Endodermal cell (in vitro differentiated cells): ENCODE measurements around the gene ABTB2. TPM values are rescaled to one million over a fixed set of nuclear protein-coding genes. Genes with fewer than 3 reads are reported as not detected.
A peak's percentile ranks its signal among the peaks of the same experiment; 100 is the strongest.

ENCODE experiments used
- DNase-seq: peaks from one replicate; pipeline ENCODE4 v3.0.0-alpha.2; 2017
- H3K27ac ChIP-seq: 2 replicates; pipeline ENCODE4 v1.5.1; 2013; ENCODE audit warnings: mild to moderate bottlenecking, low read depth, low read length, moderate library complexity
- H3K27me3 ChIP-seq: 2 replicates; pipeline ENCODE4 v1.6.1; 2013; ENCODE audit warnings: mild to moderate bottlenecking, low read length, moderate library complexity; ENCODE audit not compliant: insufficient read depth, control insufficient read depth, poor library complexity, severe bottlenecking
- H3K36me3 ChIP-seq: 2 replicates; pipeline ENCODE4 v1.7.0; 2013; ENCODE audit warnings: mild to moderate bottlenecking, low read length, moderate library complexity; ENCODE audit not compliant: control insufficient read depth, insufficient read depth
- H3K4me1 ChIP-seq: one replicate; pipeline ENCODE4 v1.7.0; 2013; ENCODE audit warnings: low read length; ENCODE audit not compliant: control insufficient read depth, insufficient read depth
- H3K4me3 ChIP-seq: 2 replicates; pipeline ENCODE4 v1.5.1; 2013; ENCODE audit warnings: mild to moderate bottlenecking, low read length, moderate library complexity
- H3K9ac ChIP-seq: 2 replicates; pipeline ENCODE4 v1.6.1; 2013; ENCODE audit warnings: mild to moderate bottlenecking, low read length, moderate library complexity; ENCODE audit not compliant: poor library complexity, severe bottlenecking; ENCODE audit errors: extremely low read depth
- H3K9me3 ChIP-seq: 2 replicates; pipeline ENCODE4 v1.6.1; 2013; ENCODE audit warnings: mild to moderate bottlenecking, low read length, moderate library complexity; ENCODE audit not compliant: control insufficient read depth
- H3K27ac Mint-ChIP-seq: 2 replicates; pipeline ENCODE4 v1.8.0; 2020; ENCODE audit warnings: mixed read lengths
- H3K27me3 Mint-ChIP-seq: 2 replicates; pipeline ENCODE4 v1.8.0; 2021; ENCODE audit warnings: mild to moderate bottlenecking, mixed read lengths; ENCODE audit not compliant: insufficient read depth
- H3K36me3 Mint-ChIP-seq: 2 replicates; pipeline ENCODE4 v1.8.0; 2020; ENCODE audit warnings: low read depth, mixed read lengths
- H3K4me1 Mint-ChIP-seq: 2 replicates; pipeline ENCODE4 v1.8.0; 2020; ENCODE audit warnings: mixed read lengths
- H3K4me3 Mint-ChIP-seq: 2 replicates; pipeline ENCODE4 v1.8.0; 2020; ENCODE audit warnings: mild to moderate bottlenecking, moderate library complexity, mixed read lengths
- H3K9me3 Mint-ChIP-seq: 2 replicates; pipeline ENCODE4 v1.8.0; 2020; ENCODE audit warnings: mild to moderate bottlenecking, mixed read lengths
- CTCF ChIP-seq: fragments of 200-600 bp; sonication (generic); conservative IDR thresholded peaks from 2 replicates; pipeline ENCODE4 v1.5.0; 2021; ENCODE audit warnings: antibody characterized with exemption, mild to moderate bottlenecking
- WGBS, 2 experiments: methylation state at CpG; one replicate each; pipeline versions ENCODE4 v1.1.5 to v1.1.7; 2013; ENCODE audit warnings: missing lambda C conversion rate in 2 of 2, mixed read lengths in 1 of 2; ENCODE audit not compliant: insufficient coverage in 1 of 2, insufficient read length in 1 of 2; 5-methylcytosine and 5-hydroxymethylcytosine counted together
- total RNA-seq, 2 donors: library from RNA; stranded (reverse); fragmentation: NEBNext Ultra II Directional in 1 of 2; extraction: Animal tissue kit (Norgen Biotek cat#: 25700) in 1 of 2; gene quantifications; 2 replicates in 1 of 2; 3 replicates in 1 of 2; pipeline ENCODE4 v1.2.1, GENCODE V29; 2021

The ABTB2 gene
- total RNA-seq, 2 donors from 2014 or later, result 2.9 to 5.2 TPM

GRCh38 chr11:34149786-34150185 is 208.0 kb downstream of the ABTB2 start:
- TF ChIP-seq CTCF, result peak; percentile 69
- peaks cover 59% of the 10 kb centered on the region for H3K36me3 ChIP-seq
- H3K4me1 ChIP-seq, result no peaks in the 10 kb centered on the region
- no peak overlapping the region for H3K4me3 ChIP-seq
- Mint-ChIP-seq H3K4me1 (no peaks in the 10 kb centered on the region), H3K9me3 (no peaks in the 10 kb centered on the region), H3K36me3 (peaks cover 40% of the 10 kb centered on the region), H3K27me3 (no peaks in the 10 kb centered on the region), H3K4me3 (no peak overlapping the region), H3K27ac (no peak overlapping the region)
- H3K27ac ChIP-seq, result no peak overlapping the region
- H3K9me3 ChIP-seq, result no peaks in the 10 kb centered on the region
- no peak overlapping the region for H3K9ac ChIP-seq
- 92 to 93% methylated on average over 11 to 13 of the region's 13 CpGs for WGBS, 2 experiments
- DNase-seq, result peak; percentile 63
- H3K27me3 ChIP-seq, result no peaks in the 10 kb centered on the region

GRCh38 chr11:34149274-34149673 is 208.5 kb downstream of the ABTB2 start:
- no peak for DNase-seq
- Mint-ChIP-seq H3K9me3 (no peaks in the 10 kb centered on the region), H3K27ac (no peak overlapping the region), H3K36me3 (peaks cover 44% of the 10 kb centered on the region), H3K27me3 (no peaks in the 10 kb centered on the region), H3K4me1 (no peaks in the 10 kb centered on the region), H3K4me3 (no peak overlapping the region)
- Histone ChIP-seq H3K27me3 (no peaks in the 10 kb centered on the region), H3K27ac (peak overlapping the region; percentile 98), H3K36me3 (peaks cover 62% of the 10 kb centered on the region), H3K9me3 (no peaks in the 10 kb centered on the region), H3K4me3 (no peak overlapping the region), H3K4me1 (no peaks in the 10 kb centered on the region), H3K9ac (no peak overlapping the region)
- TF ChIP-seq CTCF, result no peak
- 93 to 94% methylated on average over 4 to 7 of the region's 7 CpGs for WGBS, 2 experiments

GRCh38 chr11:34148504-34149165 is 209.2 kb downstream of the ABTB2 start:
- DNase-seq, result no peak
- Histone ChIP-seq H3K36me3 (peaks cover 62% of the 10 kb centered on the region), H3K9ac (no peak overlapping the region), H3K27me3 (no peaks in the 10 kb centered on the region), H3K4me1 (no peaks in the 10 kb centered on the region), H3K27ac (peak overlapping the region; percentile 98), H3K9me3 (no peaks in the 10 kb centered on the region), H3K4me3 (no peak overlapping the region)
- WGBS, 2 experiments, result 89 to 91% methylated on average over 8 to 16 of the region's 16 CpGs
- H3K27ac Mint-ChIP-seq, result peak overlapping the region; percentile 52
- H3K36me3 Mint-ChIP-seq, result peaks cover 45% of the 10 kb centered on the region
- no peak overlapping the region for H3K4me3 Mint-ChIP-seq
- no peaks in the 10 kb centered on the region for H3K27me3 Mint-ChIP-seq
- H3K9me3 Mint-ChIP-seq, result no peaks in the 10 kb centered on the region
- H3K4me1 Mint-ChIP-seq, result no peaks in the 10 kb centered on the region
- TF ChIP-seq CTCF, result no peak
